IMR-90 (cell line): ENCODE data around the gene SPART.

Experiments
- BHLHE40 ChIP-seq: fragments of 150-350 bp; IDR thresholded peaks from 2 replicates; pipeline ENCODE4 v1.6.1; 2016; ENCODE audit warnings: mild to moderate bottlenecking, low read depth, low read length
- CEBPB ChIP-seq: IDR thresholded peaks from 2 replicates; pipeline ENCODE4 v1.6.1; 2012; ENCODE audit warnings: low read depth, low read length, improper control_type of control experiment
- CHD1 ChIP-seq: IDR thresholded peaks from 2 replicates; pipeline ENCODE4 v1.6.1; 2012; ENCODE audit warnings: low read depth, low read length, improper control_type of control experiment
- CTCF ChIP-seq: conservative IDR thresholded peaks from 2 replicates; pipeline ENCODE4 v1.5.1; 2012; ENCODE audit warnings: mild to moderate bottlenecking, low read depth, low read length, improper control_type of control experiment
- ELK1 ChIP-seq: fragments of 150-350 bp; IDR thresholded peaks from 2 replicates; pipeline ENCODE4 v1.6.1; 2016; ENCODE audit warnings: low read depth, mild to moderate bottlenecking, low read length, moderate library complexity, borderline replicate concordance
- FOS ChIP-seq: fragments of 150-350 bp; IDR thresholded peaks from 2 replicates; pipeline ENCODE4 v1.6.1; 2016; ENCODE audit warnings: low read depth, low read length
- MAFK ChIP-seq: IDR thresholded peaks from 2 replicates; pipeline ENCODE4 v1.6.1; 2012; ENCODE audit warnings: low read depth, low read length, improper control_type of control experiment
- MAZ ChIP-seq: IDR thresholded peaks from 2 replicates; pipeline ENCODE4 v1.6.1; 2012; ENCODE audit warnings: low read depth, mild to moderate bottlenecking, low read length, improper control_type of control experiment, moderate library complexity, borderline replicate concordance
- POLR2A ChIP-seq: IDR thresholded peaks from 2 replicates; pipeline ENCODE4 v1.6.1; 2012; ENCODE audit warnings: mild to moderate bottlenecking, low read depth, low read length
- RAD21 ChIP-seq: IDR thresholded peaks from 2 replicates; pipeline ENCODE4 v1.6.1; 2012; ENCODE audit warnings: low read length, improper control_type of control experiment
- RCOR1 ChIP-seq: IDR thresholded peaks from 2 replicates; pipeline ENCODE4 v1.6.1; 2012; ENCODE audit warnings: mild to moderate bottlenecking, low read length, improper control_type of control experiment; ENCODE audit not compliant: insufficient replicate concordance
- RFX5 ChIP-seq: IDR thresholded peaks from 2 replicates; pipeline ENCODE4 v1.8.0; 2012; ENCODE audit warnings: low read depth, mild to moderate bottlenecking, low read length, moderate library complexity

GRCh38 chr13:36359301-36359950, 13.2 kb upstream of the SPART start:
- TF ChIP-seq POLR2A (no peak), BHLHE40 (no peak), FOS (no peak), CTCF (no peak), CEBPB (no peak), RAD21 (no peak), MAZ (no peak), ELK1 (no peak), CHD1 (no peak), RCOR1 (no peak), RFX5 (no peak), MAFK (no peak)
